ENCODE data around the gene CDR2L.
"Not testable (repeated sequence)": the region's sequence is repeated elsewhere in the genome, so short reads cannot be mapped to it uniquely, and the experiment has no call there.

Gene CDR2L

DNA sequence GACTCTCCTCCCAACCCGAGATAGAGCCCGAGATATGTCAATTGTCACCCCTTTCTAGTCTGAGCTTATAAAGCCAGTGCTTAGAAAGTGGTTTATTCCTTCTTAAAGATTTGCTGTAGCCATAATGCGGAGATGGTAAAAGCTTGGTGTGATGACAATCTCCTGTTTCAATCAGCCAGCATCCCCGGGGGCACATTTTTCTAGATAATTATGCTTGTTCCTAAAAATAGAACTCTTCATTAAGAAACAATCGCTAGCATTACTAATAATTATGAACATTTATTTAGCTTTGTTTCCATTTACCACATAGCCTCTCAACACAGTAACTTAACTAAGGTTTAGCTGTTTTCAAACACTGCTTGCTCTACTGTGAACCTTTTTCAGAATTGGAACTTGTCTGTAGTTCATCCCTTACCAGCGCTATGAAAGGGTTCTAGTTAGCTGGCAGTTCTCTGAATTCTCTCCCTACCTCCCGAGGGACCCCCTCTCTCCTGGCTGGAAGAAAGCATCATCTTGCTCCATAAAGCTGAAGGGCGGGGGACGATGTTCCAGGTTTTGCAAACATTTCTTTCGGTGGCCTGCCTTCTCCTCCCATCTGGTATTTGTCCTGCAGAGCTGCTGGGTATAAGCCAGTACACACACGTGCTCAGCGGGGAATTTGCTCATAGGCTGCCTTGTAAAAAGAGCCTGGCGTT, 24.1 kb downstream of the CDR2L start:
- DNase-seq = peak in 1 of 2 experiments; percentile 35

DNA sequence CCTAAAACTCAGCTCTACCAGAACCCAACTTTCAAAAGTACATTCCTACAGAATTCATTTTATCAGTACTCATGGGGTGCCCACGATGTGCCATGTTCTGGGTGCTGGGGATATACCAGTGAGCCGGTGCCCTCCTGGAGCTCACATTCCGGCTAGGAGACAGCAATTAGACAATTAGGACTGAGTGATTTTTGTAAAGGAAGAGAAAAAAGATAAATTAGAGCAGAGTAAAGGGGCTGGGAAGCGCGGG, 24.6 kb downstream of the CDR2L start:
- no peak for DNase-seq

- peak; percentile 64 to 94 for DNase-seq
Measured at GRCh38 chr17:75012346-75013091, 25.1 kb downstream of the CDR2L start, which contains the start of gene MRPL58. Gene MRPL58 (plus strand): TSS chr17:75012670. CDS start chr17:75012687, 17 bp downstream.

DNA sequence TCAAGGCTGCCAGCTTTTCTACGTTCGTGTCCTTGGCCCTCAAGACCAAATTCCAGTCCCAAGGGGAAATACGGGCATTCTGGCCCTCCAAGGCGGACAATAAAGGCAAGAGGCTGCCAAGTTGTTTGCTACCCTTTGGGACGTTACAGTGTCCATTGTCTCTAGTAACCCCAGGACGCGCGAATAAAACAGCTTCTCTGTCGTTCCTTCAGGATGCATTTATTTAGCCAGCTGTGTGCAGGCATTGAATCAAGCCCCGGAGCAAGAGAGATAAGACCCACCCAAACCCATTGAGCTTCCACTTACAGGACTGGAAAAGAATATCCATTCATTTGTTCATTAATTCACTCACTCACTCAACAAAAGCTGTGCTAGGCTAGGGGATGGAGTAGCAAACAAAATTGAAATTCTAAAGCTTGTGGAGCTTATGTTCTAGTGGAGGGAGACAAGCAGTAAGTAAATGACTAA, 25.7 kb downstream of the CDR2L start:
- peak in 1 of 2 experiments; percentile 49 for DNase-seq

GRCh38 chr17:75019146-75019545, 31.7 kb downstream of the CDR2L start:
- DNase-seq = no peak

DNA sequence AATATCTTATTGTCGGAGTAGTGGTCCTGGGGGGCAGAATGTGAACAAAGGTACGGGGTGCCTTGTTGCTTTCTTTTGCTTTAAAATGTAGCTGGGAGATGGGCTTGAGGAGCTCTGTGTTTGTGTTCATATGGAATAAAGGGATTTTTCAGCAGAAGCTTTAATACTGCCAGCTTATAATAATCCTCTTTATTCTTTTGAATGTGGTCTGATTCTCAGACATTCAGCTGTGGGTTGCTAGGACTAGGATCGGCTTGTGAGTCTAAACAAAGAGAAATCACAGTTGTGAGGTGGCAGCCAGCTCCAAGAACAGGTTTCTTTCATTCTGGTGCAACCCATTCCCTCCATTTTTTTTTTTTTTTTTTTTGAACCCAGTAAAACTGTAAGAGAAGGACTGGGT, 32.3 kb downstream of the CDR2L start:
- DNase-seq = no peak

DNA sequence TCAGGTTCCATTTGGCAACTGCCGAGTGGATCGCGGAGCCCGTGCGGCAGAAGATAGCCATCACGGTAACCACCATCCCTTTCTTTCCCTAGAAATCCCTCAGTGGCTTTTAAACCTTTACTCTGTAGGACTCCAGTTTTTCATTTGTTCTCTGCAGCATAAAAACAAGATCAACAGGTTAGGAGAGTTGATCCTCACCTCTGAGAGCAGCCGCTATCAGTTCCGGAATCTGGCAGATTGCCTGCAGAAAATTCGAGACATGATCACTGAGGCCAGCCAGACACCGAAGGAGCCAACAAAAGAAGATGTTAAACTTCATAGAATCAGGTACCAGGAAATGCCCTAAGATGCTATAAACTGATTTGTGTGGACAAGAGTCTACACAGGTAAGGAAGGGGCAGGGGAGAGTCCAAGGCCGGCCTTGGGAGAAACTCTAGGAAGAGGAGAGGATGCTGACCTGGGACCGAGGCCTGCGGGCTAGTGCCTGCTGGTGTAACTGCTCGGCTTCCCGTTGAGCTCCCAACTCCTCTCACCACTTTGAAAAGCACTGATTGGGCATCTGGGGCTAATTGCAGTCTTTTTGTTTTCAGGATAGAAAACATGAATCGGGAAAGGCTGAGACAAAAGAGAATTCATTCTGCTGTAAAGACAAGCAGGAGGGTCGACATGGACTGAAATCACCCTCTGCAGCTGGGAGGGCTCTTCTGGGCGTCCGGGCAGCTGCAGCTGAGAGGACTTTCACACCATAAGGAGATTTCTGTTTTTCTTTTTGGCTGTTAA, 33.1 kb downstream of the CDR2L start:
- DNase-seq = no peak

DNA sequence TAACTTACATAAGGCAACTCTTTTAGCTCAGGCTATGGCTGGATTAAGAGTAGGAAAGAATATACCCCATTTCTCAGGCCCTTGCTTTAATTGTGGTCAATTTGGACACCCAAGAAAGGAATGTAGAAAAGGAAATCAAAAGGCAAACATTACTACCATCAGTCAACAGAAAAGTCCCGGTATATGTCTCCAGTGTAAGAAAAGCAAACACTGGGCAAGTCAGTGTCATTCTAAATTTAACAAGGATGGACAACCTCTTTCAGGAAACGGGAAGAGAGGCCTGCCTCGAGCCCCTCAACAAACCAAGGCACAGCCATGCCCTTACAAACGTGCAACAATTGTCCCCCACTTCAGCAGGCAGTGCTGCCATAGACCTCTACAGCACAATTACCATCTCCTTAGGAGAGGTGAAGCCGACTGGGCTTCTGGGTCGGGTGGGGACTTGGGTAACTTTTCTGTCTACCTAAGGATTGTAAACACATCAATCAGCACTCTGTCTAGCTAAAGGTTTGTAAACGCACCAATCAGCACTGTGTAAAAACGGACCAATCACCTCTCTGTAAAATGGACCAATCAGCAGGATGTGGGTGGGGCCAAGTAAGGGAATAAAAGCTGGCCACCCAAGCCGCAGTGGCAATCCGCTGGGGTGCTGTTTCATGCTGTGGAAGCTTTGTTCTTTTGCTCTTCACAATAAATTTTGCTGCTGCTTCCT, 37.4 kb downstream of the CDR2L start:
- no peak for DNase-seq

DNA sequence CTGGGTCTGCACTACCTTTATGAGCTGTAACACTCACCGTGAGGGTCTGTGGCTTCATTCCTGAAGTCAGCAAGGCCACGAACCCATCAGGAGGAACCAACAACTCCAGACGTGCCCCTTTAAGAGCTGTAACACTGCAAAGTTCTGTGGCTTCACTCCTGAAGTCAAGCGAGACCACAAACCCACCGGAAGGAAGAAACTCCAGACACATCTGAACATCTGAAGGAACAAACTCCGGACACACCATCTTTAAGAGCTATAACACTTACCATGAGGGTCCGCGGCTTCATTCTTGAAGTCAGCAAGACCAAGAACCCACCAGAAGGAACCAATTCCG, 37.9 kb downstream of the CDR2L start:
- not testable (repeated sequence) for DNase-seq

- DNase-seq = not testable (repeated sequence)
Measured at GRCh38 chr17:75026650-75027049, 39.2 kb downstream of the CDR2L start.

- no peak for DNase-seq
Measured at GRCh38 chr17:75030161-75030560, 42.7 kb downstream of the CDR2L start.

- peak; percentile 84 to 89 for DNase-seq
Measured at GRCh38 chr17:75031972-75032719, 44.7 kb downstream of the CDR2L start.

GRCh38 chr17:75032720-75033280, 45.4 kb downstream of the CDR2L start:
- peak in 1 of 2 experiments; percentile 29 for DNase-seq

- DNase-seq = peak; percentile 89 to 93
Measured at GRCh38 chr17:75033346-75034235, 46.2 kb downstream of the CDR2L start.

DNA sequence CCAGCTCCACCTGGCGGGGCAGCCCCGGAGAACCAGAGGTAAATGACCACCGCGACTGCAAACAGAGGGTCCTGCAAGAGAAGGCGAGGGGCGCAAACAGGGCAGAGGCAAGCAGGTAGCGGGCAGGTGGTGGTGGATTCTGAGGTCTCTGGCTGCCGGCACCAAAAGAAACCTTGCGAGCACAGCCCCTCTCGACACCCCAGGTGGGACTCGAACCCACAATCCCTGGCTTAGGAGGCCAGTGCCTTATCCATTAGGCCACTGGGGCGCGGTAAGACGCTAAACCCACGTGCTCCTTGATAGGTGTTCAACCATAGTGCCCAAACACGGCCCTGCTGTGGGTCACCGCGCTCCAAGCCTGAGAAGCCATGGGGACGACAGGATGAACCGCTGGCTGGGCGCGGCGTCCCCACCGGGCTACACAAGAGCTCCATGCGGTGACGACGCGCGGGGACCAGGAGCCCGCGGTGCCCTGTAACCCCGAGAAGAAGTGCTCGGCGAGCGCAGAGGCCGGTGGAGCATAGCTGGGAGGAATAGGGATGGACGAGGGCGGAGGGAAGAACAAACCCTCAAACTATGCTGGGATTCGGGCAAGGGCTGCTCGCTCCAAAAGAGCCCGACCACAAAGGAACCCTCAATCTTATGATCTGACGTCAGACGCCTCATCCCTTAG, 46.9 kb downstream of the CDR2L start:
- peak; percentile 87 to 92 for DNase-seq

DNA sequence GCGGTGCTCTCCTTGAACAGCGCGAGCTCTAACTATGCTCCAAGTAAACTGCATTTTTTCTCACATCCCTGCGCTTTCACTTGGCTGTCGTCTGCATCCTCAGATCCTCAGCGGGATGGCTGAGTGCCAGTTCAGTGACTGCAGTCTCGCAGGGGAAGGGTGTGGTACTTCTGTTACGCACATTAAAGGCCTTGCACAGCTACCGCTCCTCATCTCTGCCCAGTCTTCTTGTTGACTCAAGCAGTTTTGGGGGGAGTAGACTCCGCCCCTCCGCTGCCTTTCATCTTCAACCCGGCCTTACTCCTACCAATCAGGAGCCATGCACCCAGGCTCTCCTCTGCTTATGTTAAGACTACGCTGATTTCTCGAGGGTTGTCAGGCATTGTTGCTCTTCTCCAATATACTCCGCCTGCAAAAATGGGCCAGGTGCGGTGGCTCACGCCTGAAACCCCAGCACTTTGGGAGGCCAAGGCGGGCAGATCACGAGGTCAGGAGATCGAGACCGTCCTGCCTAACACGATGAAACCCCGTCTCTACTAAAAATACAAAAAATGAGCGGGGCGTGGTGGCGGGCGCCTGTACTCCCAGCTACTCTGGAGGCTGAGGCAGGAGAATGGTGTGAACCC, 49.3 kb downstream of the CDR2L start:
- DNase-seq = no peak

GRCh38 chr17:75039238-75039637, 51.8 kb downstream of the CDR2L start:
- DNase-seq = no peak

DNA sequence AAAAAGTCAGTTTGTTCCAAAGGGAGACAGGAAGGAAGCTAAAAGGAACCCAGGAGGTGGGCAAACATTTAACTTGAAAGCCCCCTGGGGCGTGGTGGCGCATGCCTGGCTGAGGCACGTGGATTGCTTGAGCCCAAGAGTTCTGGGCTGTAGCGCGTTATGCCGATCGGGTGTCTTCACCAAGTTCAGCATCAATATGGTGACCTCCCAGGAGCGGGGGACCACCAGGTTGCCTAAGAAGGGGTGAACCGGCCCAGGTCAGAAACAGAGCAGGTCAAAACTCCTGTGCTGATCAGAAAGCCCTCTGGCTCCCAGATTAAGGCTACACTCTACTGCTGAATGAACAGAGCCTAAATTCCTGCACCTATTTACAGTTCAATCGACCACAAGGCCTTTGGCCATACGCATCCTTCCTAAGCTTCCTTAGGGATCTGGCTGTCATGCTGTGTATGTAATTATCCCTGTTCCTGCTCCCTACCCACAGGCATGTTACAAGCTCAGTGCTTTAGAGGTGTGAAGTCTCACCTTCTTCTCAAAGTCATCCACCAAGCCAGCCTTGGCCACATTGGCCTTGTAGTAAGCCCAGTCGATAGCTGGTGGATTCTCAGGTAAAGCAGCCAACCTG, 54.3 kb downstream of the CDR2L start:
- no peak for DNase-seq

- DNase-seq = not testable (repeated sequence)
Measured at GRCh38 chr17:75043789-75044188, 56.4 kb downstream of the CDR2L start.
